ENCODE data around the gene CFAP206.
A peak's percentile ranks its signal among the peaks of the same experiment; 100 is the strongest.
"Not testable (repeated sequence)": the region's sequence is repeated elsewhere in the genome, so short reads cannot be mapped to it uniquely, and the experiment has no call there.

Gene CFAP206

DNA sequence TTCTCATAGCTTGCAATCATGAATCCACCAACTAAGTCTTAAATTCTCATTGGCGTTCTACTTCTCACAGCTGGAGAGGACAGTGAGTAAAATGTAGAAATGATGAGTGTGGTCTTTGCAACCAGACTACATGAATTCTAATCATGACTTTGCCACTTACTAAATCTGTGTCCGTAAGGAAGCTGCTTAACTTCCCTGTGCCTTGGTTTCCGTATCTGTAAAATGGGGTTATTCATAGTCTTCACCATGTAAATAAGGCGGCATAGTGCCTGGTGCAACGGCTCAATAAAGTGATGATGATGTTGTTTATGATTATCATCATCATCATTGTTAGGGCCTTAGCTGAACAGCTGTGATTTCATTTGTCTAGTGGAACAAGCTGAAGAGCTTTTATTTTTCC is 12.6 kb downstream of the CFAP206 start:
- no peak for DNase-seq (ENCODE audit: low spot score)

GRCh38 chr6:87421576-87421975 is 13.8 kb downstream of the CFAP206 start:
- no peak for DNase-seq (ENCODE audit: low spot score)

GRCh38 chr6:87426789-87427188 is 19.0 kb downstream of the CFAP206 start:
- DNase-seq (ENCODE audit: low spot score), result no peak

DNA sequence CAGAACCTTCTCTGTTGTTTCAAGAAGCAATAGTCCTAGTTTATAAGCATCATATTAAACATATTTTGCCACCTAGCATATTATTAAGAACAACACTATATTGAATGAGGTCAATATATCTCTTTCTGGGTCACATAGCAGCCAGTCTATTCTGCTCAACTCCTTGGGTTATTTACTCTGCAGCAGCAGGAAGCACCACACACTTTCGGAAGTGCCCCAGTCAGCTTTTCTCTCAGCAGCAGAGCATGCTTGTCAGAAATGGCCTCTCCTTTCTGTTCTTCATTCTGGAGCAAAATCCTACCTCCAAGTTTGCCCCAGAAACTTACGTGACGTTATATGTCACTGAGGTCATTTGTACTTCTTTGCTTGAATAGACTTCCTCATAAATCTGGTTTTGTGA is 22.7 kb downstream of the CFAP206 start:
- no peak for DNase-seq (ENCODE audit: low spot score)

GRCh38 chr6:87431263-87431662 is 23.5 kb downstream of the CFAP206 start:
- DNase-seq (ENCODE audit: low spot score), result no peak

DNA sequence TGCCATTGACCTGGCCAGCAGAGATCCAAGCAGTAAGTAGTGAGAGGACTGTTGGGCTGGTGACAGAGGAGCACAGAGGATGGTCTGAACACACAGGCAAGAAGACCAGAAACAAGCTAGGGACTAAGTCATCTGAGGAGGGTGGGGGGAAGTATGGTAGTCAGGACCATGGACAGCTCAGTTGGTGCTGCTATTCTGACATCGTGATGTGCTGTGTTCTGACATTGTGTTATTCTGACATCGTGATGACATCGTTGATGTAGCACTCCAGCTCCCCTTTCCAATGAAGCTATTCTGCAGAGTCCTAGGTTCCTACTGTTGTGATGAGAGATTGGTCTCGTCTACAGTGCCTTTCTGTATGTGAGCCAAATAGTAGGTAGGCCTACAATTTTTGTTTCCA is 28.7 kb downstream of the CFAP206 start:
- peak; percentile 12 for DNase-seq (ENCODE audit: low spot score)

GRCh38 chr6:87441711-87442110 is 33.9 kb downstream of the CFAP206 start:
- DNase-seq (ENCODE audit: low spot score), result no peak

DNA sequence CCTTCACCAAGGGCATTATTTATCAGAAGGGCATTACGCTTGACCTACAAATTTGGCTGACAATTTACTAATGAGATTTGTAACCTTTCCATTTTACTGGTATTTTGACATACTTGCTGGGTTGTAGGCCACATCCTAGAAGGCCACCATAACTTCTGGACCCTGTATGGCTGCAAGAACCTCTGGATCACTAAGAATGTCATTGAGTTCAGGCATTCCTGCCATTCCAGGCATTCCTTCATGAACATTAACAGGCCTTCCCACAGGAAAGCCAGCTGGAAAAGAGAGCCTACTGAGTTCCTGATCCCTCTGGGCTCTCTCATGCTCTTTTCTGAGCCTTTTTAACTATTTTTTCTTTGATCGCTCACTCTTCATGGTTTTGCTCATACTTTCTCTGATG is 36.6 kb downstream of the CFAP206 start:
- DNase-seq (ENCODE audit: low spot score), result no peak

DNA sequence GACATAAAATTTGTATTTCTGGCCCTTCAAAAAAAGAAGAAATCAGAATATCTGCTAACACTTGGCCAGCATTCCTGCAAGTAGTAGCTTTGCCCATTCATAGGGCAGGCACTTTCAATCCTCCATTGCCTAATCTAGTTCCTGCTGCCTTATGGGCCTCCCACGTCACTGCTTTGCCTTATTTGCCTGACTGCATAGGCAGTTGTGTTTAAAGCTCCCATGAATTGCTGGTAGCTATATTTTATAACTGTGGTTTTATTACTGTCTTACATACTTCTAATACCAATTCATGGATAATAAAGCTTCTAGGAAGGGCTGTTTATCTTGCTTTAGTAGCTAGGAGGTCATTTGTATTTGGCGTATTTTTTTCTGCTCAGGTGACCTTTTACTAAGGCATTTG is 57.3 kb downstream of the CFAP206 start:
- DNase-seq (ENCODE audit: low spot score), result no peak

- peak; percentile 86 for DNase-seq (ENCODE audit: low spot score)
These were observed 65.0 kb downstream of the CFAP206 start, which contains the start of gene SLC35A1 for GRCh38 chr6:87472525-87473418. TSS of gene SLC35A1 (plus strand) at chr6:87472974. CDS start at chr6:87473004, 30 bp downstream.

DNA sequence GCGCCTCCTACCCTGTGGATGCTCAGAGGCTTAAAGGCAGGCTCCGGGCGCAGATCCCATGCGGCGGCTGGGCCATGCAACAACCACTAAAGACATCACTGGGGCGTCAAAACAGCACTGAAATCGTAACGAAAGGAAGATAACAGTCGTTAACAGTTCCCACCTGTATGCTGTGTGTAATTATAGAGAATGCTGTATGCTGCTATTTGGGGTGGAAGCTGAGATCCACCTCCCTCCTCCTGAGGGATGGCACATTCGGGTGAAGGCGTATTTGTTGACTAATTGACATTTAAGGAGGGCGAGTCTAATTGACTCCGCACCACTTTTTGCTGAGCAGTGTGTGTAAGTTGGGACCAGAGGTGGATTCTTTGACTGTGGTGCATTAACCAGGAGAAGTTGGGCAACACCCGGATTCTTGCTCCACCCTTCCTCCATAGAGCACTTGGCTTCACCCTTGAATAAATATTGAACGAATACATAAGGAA is 65.7 kb downstream of the CFAP206 start:
- no peak for DNase-seq (ENCODE audit: low spot score)

DNA sequence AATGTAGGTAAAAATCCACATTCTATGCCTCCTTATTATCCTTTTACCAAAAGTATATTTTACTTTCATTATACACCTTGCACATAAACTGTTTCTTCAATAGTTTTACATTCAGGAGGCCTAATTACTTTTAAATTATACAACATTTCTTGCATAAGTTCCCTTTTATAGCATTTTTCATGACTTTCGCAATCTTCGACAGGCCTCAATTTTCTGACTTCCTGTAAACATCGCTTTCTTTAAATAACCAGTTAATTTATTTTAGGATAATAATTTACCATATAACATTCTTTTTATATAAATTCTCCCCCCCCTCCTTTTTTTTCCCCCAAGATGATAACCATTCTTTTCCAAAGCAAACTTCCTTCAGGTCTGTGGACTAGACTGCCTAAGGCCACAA is 74.2 kb downstream of the CFAP206 start:
- DNase-seq (ENCODE audit: low spot score), result no peak

DNA sequence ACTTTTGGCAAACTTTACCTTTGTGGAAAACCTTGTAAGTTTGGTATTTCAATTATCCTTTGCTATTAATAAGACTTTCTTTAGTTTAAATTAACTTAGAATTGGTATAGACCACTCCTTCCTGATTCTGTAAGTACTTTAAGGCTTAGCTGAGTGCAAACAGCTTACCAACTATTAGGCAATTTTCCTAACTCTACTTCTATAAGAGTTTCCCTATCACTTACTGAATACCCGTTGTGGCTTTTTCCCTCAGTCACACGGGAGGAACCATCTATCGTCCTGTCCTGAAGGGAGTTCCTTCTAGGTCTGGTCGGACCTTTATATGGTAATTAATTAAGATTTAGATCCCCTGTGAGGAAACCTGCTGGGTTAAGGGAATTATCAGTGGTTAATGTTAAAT is 74.6 kb downstream of the CFAP206 start:
- no peak for DNase-seq (ENCODE audit: low spot score)

- no peak for DNase-seq (ENCODE audit: low spot score)
These were observed 76.2 kb downstream of the CFAP206 start for GRCh38 chr6:87483929-87484328.

- DNase-seq (ENCODE audit: low spot score), result no peak
These were observed 76.7 kb downstream of the CFAP206 start for GRCh38 chr6:87484491-87484890.

DNA sequence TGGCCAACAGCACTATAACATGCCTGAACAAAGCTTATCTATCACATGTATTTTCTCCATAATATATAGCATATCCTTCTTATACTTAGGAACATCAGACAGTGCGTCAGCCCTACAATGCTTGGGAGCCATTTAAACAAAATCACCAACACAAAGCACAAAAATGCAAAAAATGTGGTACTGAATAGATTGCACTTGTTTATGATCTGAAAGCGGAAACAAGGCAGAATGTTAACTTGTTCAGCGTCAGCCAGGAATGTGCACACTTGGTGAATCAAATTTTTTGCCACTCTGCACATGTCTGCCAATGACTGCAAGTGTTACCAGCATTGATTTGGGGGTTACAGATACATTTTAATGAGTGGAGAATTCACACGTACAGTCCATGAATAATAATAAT is 79.8 kb downstream of the CFAP206 start:
- DNase-seq (ENCODE audit: low spot score), result no peak

- DNase-seq (ENCODE audit: low spot score), result not testable (repeated sequence)
These were observed 81.6 kb downstream of the CFAP206 start for GRCh38 chr6:87489326-87489725.

DNA sequence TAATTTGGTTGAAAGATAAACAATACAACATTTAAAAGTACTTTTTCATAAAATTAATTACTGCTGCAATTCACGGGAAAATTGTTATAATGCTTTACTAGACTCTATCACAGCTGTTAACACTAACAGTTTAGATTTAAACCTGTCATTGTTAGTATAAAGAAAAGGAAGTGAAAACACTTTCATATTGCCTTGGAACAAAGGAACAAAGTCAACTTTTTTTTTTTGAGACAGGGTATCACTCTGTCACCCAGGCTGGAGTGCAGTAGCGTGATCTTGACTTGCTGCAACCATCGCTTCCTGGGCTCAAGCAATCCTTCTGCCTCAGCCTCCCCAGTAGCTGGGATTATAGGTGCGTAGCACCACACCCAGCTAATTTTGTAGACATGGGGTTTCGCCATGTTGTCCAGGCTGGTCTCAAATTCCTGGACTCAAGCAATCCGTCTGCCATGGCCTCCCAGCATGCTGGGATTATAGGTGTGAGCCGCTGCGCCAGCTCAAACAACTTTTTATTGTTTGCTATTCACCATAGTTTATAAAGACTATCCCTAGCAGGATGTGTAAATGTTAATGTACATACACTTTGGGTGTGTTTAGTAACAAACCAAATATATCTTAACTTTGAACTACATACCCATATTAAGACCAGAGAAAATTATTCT is 87.1 kb downstream of the CFAP206 start:
- no peak for DNase-seq (ENCODE audit: low spot score)

- DNase-seq (ENCODE audit: low spot score), result no peak
These were observed 90.3 kb downstream of the CFAP206 start for GRCh38 chr6:87498048-87498447.

DNA sequence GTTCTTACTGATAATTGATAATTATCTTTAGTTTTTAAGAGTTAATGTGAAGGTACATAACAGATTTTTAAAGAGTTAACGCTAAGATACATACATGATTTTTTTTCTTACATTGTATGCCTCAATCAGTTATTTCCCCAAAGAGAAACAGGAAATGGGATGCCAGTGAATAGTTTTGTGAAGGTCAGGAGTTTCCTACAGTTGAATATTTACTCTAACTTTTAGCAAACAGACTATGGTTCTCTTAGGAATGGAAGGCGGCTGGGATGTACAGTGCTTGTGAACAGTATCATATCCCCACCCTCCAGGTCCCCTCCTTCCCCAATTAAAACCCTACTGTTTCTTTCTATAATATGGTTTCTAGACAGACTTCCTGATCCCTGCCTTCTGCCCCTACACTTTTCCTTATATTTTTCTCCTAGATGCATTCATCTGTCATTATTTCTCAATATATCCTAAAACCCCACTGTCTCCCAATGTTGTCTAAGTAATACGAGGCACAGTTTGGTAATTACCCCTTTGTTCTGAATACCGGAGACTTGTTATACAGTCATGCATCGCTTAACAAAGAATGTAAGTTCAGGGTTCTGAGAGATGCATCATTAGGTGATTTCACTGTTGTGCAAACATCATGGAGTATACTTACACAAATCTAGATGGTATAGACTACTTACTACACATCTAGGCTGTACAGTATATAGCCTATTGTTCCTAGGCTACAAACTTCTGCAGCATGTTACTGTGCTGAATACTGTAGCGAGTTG is 94.2 kb downstream of the CFAP206 start:
- no peak for DNase-seq (ENCODE audit: low spot score)

GRCh38 chr6:87504441-87504840 is 96.7 kb downstream of the CFAP206 start:
- DNase-seq (ENCODE audit: low spot score), result no peak
